Stomach (tissue), 9 donors: ENCODE measurements around the gene LCN1. TPM values are rescaled to one million over a fixed set of nuclear protein-coding genes. Genes with fewer than 3 reads are reported as not detected.

ENCODE experiments used
- DNase-seq, 2 donors: peaks; one replicate each; pipeline versions ENCODE4 v3.0.0 to v3.0.0-alpha.2; 2013 to 2019
- H3K27ac ChIP-seq, 5 donors: fragments of 200-600 bp in 4 of 5; sonication (generic) in 4 of 5; one replicate each; pipeline ENCODE4 v1.5.1; 2013 to 2019; ENCODE audit warnings: mild to moderate bottlenecking in 1 of 5, moderate library complexity in 1 of 5
- H3K27me3 ChIP-seq, 3 donors: fragments of 200-600 bp; sonication (generic); one replicate each; pipeline ENCODE4 v1.5.1; 2017 to 2019; ENCODE audit warnings: mixed run types in 1 of 3
- H3K36me3 ChIP-seq, 4 donors: fragments of 200-600 bp; sonication (generic); 1 replicate in 3 of 4; 2 replicates in 1 of 4; pipeline ENCODE4 v1.5.1; 2016 to 2019
- H3K4me1 ChIP-seq, 4 donors: fragments of 200-600 bp; sonication (generic); one replicate each; pipeline ENCODE4 v1.5.1; 2016 to 2019
- H3K4me3 ChIP-seq, 4 donors: fragments of 200-600 bp; sonication (generic) in 3 of 4; one replicate each; pipeline ENCODE4 v1.5.1; 2016 to 2019; ENCODE audit warnings: mild to moderate bottlenecking in 1 of 4
- H3K9me3 ChIP-seq, 4 donors: fragments of 200-600 bp; sonication (generic); one replicate each; pipeline ENCODE4 v1.5.1; 2016 to 2019
- EP300 ChIP-seq: sonication (generic); formaldehyde crosslinking; IDR thresholded peaks from one replicate; pipeline ENCODE4 v1.6.1; 2017; ENCODE audit warnings: antibody characterized with exemption
- POLR2A ChIP-seq, 4 donors: fragments of 450-650 bp; IDR thresholded peaks; one replicate each; pipeline ENCODE4 v1.6.1; 2016; ENCODE audit warnings: antibody characterized with exemption in 4 of 4, control low read depth in 2 of 4, mild to moderate bottlenecking in 1 of 4, moderate library complexity in 1 of 4
- POLR2AphosphoS5 ChIP-seq, 3 donors: sonication (generic); formaldehyde crosslinking; IDR thresholded peaks; one replicate each; pipeline ENCODE4 v1.6.1; 2016; ENCODE audit warnings: antibody characterized with exemption in 3 of 3
- WGBS, 5 donors: extraction: QIAGEN DNeasy Blood & Tissue Kit in 3 of 5; methylation state at CpG; one replicate each; pipeline versions ENCODE4 v1.1.5 to v1.1.7; 2013 to 2018; 5-methylcytosine and 5-hydroxymethylcytosine counted together
- intact Hi-C: fragments of 100-400 bp; cut with DNase I; formaldehyde crosslinking; loops from one replicate; pipeline ENCODE4 v1.15.1; 2023; ENCODE audit warnings: low total_unique reads
- polyA plus RNA-seq, 3 donors: library from polyadenylated mRNA; stranded (reverse); fragments of 200-250 nt; gene quantifications; one replicate each; pipeline ENCODE4 v1.2.3, GENCODE V29; 2013
- total RNA-seq, 5 donors: library from RNA; depleted of rRNA; stranded (reverse); fragments of >200 nt; gene quantifications; one replicate each; pipeline versions ENCODE4 v1.1.0 to v1.2.3, GENCODE V29; 2014 to 2016
- TF ChIP-seq, protein P1 (sequence below), 7 experiments: fragments of 450-650 bp in 4 of 7; fragments of 200-600 bp in 3 of 7; sonication (generic) in 3 of 7; IDR thresholded peaks; one replicate each; pipeline ENCODE4 v1.5.1; 2016 to 2019; ENCODE audit warnings: antibody characterized with exemption in 7 of 7, control low read depth in 2 of 7, mild to moderate bottlenecking in 1 of 7
- donor health status: healthy with polysubstance abuse.
- donor health status: Bipolar disorder and iron deficiency.
- donor health status: healthy.

Gene LCN1
- total and polyA plus RNA-seq, 8 donors: not detected

DNA sequence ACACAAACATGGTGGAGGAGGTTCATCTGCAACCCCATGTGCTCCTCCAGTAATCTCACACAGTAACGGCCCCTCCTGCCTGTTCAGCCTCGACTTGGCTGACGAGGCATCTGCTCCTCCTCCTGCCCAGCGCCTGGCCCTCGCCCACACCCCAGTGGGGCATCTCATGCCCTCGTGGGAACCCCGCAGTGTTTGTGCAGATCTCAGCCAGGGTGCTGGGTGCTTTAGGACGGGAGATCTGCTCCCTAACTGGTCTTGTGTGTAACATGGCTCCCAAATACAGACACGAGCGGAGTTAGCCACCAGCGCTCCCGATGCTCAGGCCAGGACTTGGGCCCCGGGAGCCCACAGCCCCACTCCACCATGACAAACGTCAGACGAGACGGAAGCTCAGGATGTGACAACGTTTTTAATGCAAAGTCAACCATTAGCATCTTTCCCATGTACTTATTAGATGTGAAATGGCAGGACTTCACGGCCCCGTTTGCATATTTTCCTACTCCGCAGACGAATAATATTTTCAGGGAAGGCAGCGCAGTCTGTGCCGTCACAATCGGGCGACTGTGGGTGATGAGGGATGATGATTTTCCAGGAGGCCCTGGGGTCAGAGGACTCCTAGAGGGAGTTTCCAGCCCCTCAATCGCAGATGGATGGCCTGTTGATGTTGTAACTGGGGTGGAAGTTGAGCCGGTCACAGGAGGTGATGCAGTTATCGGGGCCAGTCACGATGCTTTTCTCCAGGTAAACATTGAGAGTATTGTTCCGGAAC, 26.3 kb upstream of the LCN1 start:
- Histone ChIP-seq H3K4me3 (no peak overlapping the region), H3K27me3 (no peaks in the 10 kb centered on the region), H3K4me1 (peaks cover 5 to 12% (median 10%) of the 10 kb centered on the region in 4 donors), H3K9me3 (no peaks in the 10 kb centered on the region), H3K36me3 (peaks cover 0 to 12% (median 3%) of the 10 kb centered on the region in 4 donors), H3K27ac (no peak overlapping the region)
- TF ChIP-seq POLR2A (IDR thresholded peaks at IDR 0.05) (no peak), POLR2AphosphoS5 (IDR thresholded peaks at IDR 0.05) (no peak), EP300 (no peak)
- TF ChIP-seq, protein P1, sequence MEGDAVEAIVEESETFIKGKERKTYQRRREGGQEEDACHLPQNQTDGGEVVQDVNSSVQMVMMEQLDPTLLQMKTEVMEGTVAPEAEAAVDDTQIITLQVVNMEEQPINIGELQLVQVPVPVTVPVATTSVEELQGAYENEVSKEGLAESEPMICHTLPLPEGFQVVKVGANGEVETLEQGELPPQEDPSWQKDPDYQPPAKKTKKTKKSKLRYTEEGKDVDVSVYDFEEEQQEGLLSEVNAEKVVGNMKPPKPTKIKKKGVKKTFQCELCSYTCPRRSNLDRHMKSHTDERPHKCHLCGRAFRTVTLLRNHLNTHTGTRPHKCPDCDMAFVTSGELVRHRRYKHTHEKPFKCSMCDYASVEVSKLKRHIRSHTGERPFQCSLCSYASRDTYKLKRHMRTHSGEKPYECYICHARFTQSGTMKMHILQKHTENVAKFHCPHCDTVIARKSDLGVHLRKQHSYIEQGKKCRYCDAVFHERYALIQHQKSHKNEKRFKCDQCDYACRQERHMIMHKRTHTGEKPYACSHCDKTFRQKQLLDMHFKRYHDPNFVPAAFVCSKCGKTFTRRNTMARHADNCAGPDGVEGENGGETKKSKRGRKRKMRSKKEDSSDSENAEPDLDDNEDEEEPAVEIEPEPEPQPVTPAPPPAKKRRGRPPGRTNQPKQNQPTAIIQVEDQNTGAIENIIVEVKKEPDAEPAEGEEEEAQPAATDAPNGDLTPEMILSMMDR (IDR thresholded peaks at IDR 0.05): no peak
- WGBS, 5 donors: 83 to 85% (median 84%) methylated on average over 23 to 30 of the region's 30 CpGs
- intact Hi-C loops: no loop called here
- no peak for DNase-seq

DNA sequence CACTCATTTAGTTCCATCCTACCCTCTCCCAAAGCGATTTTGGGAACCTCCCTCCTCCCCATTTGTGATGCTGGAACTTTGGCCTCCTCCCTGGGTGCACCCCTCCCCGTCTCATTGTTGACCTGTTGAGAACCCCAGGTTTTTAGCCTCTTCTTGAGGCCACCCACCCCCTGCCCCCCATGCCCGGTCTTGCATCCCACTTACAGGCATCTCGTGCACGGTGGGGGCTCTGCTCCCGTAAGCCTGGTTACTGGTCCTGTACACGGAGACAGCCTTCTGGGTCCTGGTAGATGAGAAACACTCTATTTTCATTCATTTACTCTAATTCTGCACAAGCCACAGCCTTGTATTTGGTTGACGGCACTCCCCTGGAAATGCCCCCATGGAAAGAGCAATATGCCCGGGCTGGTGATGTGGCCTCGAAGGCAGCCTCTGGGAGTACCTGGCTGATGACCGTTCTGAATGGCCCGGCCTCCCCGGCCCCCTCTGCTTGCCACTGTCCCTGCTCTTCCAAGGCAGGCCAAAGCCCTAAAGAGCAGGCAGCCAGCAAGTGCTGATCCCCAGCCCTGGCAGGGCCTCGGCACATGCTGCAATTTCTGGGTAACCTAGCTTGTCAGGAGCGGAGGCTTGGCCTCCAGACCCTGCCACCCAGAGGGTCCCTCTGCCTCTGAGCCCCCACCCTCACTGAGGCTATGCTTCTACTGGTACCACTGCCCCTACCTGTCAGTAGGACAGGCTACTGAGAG, 22.7 kb upstream of the LCN1 start:
- no peak overlapping the region for H3K4me3 ChIP-seq
- no peaks in the 10 kb centered on the region for H3K9me3 ChIP-seq
- no peaks in the 10 kb centered on the region for H3K27me3 ChIP-seq
- H3K4me1 ChIP-seq: peaks cover 19 to 39% (median 33%) of the 10 kb centered on the region in 4 donors
- no peak for DNase-seq
- no peak overlapping the region for H3K27ac ChIP-seq
- intact Hi-C loops: no loop called here
- peaks cover 11 to 20% (median 17%) of the 10 kb centered on the region in 4 donors for H3K36me3 ChIP-seq
- 74 to 83% (median 79%) methylated on average over 13 to 15 of the region's 15 CpGs for WGBS, 5 donors
- TF ChIP-seq, protein P1 (IDR thresholded peaks at IDR 0.05): no peak
- no peak for TF ChIP-seq EP300
- no peak for TF ChIP-seq POLR2AphosphoS5 (IDR thresholded peaks at IDR 0.05)
- no peak for TF ChIP-seq POLR2A (IDR thresholded peaks at IDR 0.05)

DNA sequence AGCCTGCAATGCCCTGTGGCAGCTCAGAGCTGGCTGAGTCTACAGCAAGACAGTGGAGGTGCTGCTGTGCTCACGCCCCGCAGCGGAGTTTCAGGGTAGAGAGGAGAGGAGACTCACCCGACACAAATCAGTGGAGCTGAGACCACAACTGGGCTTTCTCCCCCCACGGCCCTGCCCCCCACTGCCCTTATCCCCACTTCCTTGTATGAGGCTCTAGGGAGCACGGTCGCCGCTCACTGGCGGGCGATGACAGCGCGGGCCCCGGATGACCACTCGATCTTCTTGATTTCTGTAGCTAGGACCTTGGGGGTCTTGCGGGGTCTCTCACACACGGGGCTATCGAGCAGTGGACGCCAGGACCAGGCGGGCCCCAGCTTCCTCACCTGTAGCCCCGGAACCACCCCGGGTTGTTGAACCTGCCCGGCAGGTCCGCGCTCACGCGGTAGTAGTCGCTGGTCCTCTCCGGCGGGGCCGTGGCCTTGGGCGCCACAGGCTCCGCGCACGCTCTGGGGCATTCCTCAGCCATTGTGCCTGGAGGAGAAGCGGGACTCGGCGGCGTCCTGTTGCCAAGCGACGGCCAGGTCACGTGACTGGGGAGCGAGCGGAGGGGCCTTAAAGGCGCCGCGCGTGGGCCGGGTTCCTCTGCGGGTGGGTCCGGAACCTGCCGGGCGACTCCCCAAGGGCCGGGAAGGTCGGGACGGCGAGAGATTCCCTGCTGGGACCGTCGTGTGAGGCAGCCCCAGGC, 21.7 kb upstream of the LCN1 start:
- 0 to 1% (median 0%) methylated on average over 26 to 58 of the region's 58 CpGs for WGBS, 5 donors
- TF ChIP-seq POLR2AphosphoS5 (IDR thresholded peaks at IDR 0.05) (peak in 2 of 3 donors; percentile 26 to 50), EP300 (no peak)
- H3K9me3 ChIP-seq: no peaks in the 10 kb centered on the region
- peaks cover 20 to 29% (median 26%) of the 10 kb centered on the region in 4 donors for H3K36me3 ChIP-seq
- DNase-seq: peak; percentile 96 to 97
- peak overlapping the region; percentile 83 to 91 (median 85) for H3K27ac ChIP-seq
- H3K4me3 ChIP-seq: peak overlapping the region; percentile 93 to 99 (median 98)
- intact Hi-C loops: no loop called here
- H3K27me3 ChIP-seq: no peaks in the 10 kb centered on the region
- H3K4me1 ChIP-seq: peaks cover 19 to 42% (median 35%) of the 10 kb centered on the region in 4 donors

DNA sequence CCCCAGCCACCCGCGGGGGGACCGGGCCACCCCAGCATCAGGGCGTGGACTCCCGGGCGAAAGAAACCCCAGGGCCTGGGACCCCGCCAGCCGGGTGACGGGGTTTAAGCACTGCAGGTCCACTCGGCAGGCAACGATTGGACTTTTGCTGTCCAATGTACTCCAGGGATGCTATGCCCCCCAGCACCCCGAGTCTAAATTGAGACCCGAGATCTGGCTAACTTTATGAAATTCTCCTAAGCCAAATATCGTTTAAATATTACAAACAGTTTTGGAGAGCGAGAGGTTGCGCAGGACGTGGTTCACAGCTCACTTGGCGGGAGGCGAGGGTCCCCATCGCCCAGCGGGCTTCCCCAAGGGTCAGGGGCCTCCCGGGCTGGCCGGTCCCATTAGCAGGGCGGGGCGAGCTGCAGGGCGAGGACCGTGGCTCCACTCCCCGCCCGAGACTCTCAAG, 21.1 kb upstream of the LCN1 start:
- WGBS, 5 donors: 0% methylated on average over 22 to 29 of the region's 29 CpGs
- H3K27ac ChIP-seq: peak overlapping the region; percentile 83 to 91 (median 85)
- intact Hi-C loops: no loop called here

More for the DNA sequence above, 21.1 kb upstream of the LCN1 start:
- Histone ChIP-seq H3K36me3 (peaks cover 25 to 35% (median 32%) of the 10 kb centered on the region in 4 donors), H3K27me3 (no peaks in the 10 kb centered on the region), H3K9me3 (no peaks in the 10 kb centered on the region), H3K4me3 (peak overlapping the region; percentile 93 to 99 (median 98)), H3K4me1 (peaks cover 19 to 48% (median 38%) of the 10 kb centered on the region in 4 donors)
- no peak for DNase-seq
- TF ChIP-seq POLR2A (IDR thresholded peaks at IDR 0.05): no peak
- no peak for TF ChIP-seq EP300
- TF ChIP-seq, protein P1 (IDR thresholded peaks at IDR 0.05): no peak
- no peak for TF ChIP-seq POLR2AphosphoS5 (IDR thresholded peaks at IDR 0.05)
